Erythroblast (primary cell): ENCODE data around the gene PITPNM2.

Source experiments
- GATA1 ChIP-seq: IDR thresholded peaks from 2 replicates; pipeline ENCODE4 v1.6.1; 2011; ENCODE audit warnings: low read depth, mild to moderate bottlenecking, control low read depth, low read length, moderate library complexity
- POLR2A ChIP-seq: IDR thresholded peaks from 2 replicates; pipeline ENCODE4 v1.6.1; 2011; ENCODE audit warnings: mild to moderate bottlenecking, low read length

DNA sequence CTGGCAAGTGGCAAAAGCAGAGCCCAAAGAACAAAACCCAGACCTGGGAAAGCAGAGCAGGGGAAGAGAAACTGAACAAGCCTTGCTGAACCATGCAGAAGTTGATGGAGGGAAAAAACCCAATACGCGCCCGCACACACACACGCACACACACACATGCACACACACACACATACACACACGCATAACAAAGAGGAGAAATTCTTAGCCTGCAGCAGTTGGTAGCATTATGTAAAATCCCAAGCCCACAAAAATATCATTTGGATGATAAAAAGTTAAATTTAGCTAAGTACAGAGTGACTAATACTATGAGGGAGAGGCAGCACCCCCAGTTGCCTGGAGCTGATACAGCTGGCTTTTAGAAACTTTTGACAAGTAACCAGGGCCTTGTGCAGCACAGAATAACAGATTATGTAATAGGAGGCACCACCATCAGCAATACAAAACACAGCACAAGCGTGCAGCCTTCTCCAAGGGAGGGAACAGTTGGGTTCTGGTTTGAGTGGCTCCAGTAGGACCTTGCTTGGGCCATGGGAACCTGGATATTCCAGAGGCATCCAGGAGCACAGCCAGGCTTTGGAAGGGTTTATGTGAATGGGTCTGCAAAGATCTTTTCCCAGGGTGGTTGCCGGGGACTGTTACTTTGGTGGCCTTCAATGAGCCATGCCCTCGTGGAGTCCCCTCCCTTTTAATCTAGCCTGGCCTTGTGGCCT lies 35.3 kb downstream of the PITPNM2 start:
- TF ChIP-seq POLR2A: no peak
- TF ChIP-seq GATA1: no peak
